Endothelial cell of umbilical vein (primary cell): ENCODE data around the gene ELK3.

Experiments
- CTCF ChIP-seq, 2 donors: IDR thresholded peaks; 1 replicate in 1 of 2; 2 replicates in 1 of 2; pipeline ENCODE4 v1.5.1; 2011; ENCODE audit warnings: low read length in 2 of 2, mild to moderate bottlenecking in 2 of 2, moderate library complexity in 2 of 2, control low read depth in 1 of 2, inconsistent platforms in 1 of 2, low read depth in 1 of 2; ENCODE audit not compliant: insufficient read depth in 1 of 2; ENCODE audit errors: extremely low read depth in 1 of 2
- EZH2 ChIP-seq: IDR thresholded peaks from 2 replicates; pipeline ENCODE4 v1.6.1; 2012; ENCODE audit warnings: borderline replicate concordance, low read depth, mild to moderate bottlenecking, moderate library complexity, low read length, inconsistent platforms; ENCODE audit not compliant: severe bottlenecking
- FOS ChIP-seq: IDR thresholded peaks from 2 replicates; pipeline ENCODE4 v1.6.1; 2011; ENCODE audit warnings: mild to moderate bottlenecking, low read length, moderate library complexity, borderline replicate concordance; ENCODE audit not compliant: insufficient read depth
- GATA2 ChIP-seq: IDR thresholded peaks from 2 replicates; pipeline ENCODE4 v1.7.0; 2011; ENCODE audit warnings: low read depth, mild to moderate bottlenecking, moderate library complexity, mixed read lengths, low read length; ENCODE audit not compliant: insufficient read length, insufficient read depth
- JUN ChIP-seq: IDR thresholded peaks from 2 replicates; pipeline ENCODE4 v1.6.1; 2011; ENCODE audit warnings: borderline replicate concordance, low read depth; ENCODE audit not compliant: insufficient read length, insufficient read depth
- MAX ChIP-seq: IDR thresholded peaks from 2 replicates; pipeline ENCODE4 v1.6.1; 2011; ENCODE audit not compliant: insufficient read depth, insufficient read length
- MYC ChIP-seq: IDR thresholded peaks from one replicate; pipeline ENCODE4 v1.6.1; 2011; ENCODE audit warnings: mild to moderate bottlenecking, low read depth, low read length
- POLR2A ChIP-seq: IDR thresholded peaks from 2 replicates; pipeline ENCODE4 v1.6.1; 2012; ENCODE audit warnings: low read depth, mild to moderate bottlenecking, control low read depth, low read length
- POLR2AphosphoS5 ChIP-seq: IDR thresholded peaks from 2 replicates; pipeline ENCODE4 v1.6.1; 2012; ENCODE audit warnings: low read depth, mild to moderate bottlenecking, control low read depth, low read length, moderate library complexity; ENCODE audit not compliant: insufficient read depth

GRCh38 chr12:96225994-96226399 is 31.8 kb downstream of the ELK3 start:
- no peak for TF ChIP-seq FOS
- no peak for TF ChIP-seq EZH2
- no peak for TF ChIP-seq MYC
- TF ChIP-seq CTCF (IDR thresholded peaks at IDR 0.05; ENCODE audit: extremely low read depth in 1 of 2, insufficient read depth in 1 of 2, low read depth in 1 of 2, low read length in 2 of 2), result no peak
- no peak for TF ChIP-seq POLR2A
- no peak for TF ChIP-seq POLR2AphosphoS5
- no peak for TF ChIP-seq MAX
- TF ChIP-seq GATA2, result no peak
- no peak for TF ChIP-seq JUN
